ENCODE data around the gene RBX1. TPM values are rescaled to one million over a fixed set of nuclear protein-coding genes. Genes with fewer than 3 reads are reported as not detected.

The RBX1 gene
- total and polyA plus RNA-seq, 2 of the 4 experiments (the other 2 are of a cell fraction): 72.4 to 84.5 TPM

- CTCF ChIA-PET: no interaction called here
- Histone ChIP-seq H3K79me1 (ENCODE audit: low read depth in 1 of 2, low read length in 2 of 2) (no peaks in the 10 kb centered on the region), H2BK5ac (ENCODE audit: low read depth, low read length, poor library complexity, severe bottlenecking) (no peak overlapping the region), H4K20me1 (ENCODE audit: insufficient read depth, low read length) (no peaks in the 10 kb centered on the region), H4K5ac (ENCODE audit: low read depth, low read length) (no peak overlapping the region), H3K27ac (ENCODE audit: insufficient read depth, low read length) (no peak overlapping the region), H3K36me3 (ENCODE audit: control insufficient read depth, insufficient read depth, low read length) (no peaks in the 10 kb centered on the region), H3K4ac (ENCODE audit: low read depth, low read length) (no peak overlapping the region), H2AK5ac (ENCODE audit: low read depth, low read length) (no peak overlapping the region), H2BK15ac (ENCODE audit: low read depth, low read length) (no peak overlapping the region), H3K9me1 (ENCODE audit: insufficient read depth, low read length) (no peaks in the 10 kb centered on the region), H4K8ac (ENCODE audit: low read depth in 2 of 2, low read length in 2 of 2) (no peak overlapping the region), H3K27me3 (ENCODE audit: control insufficient read depth, insufficient read depth, low read length) (no peaks in the 10 kb centered on the region; the same call in 1 of the 2 replicates), H2AFZ (replicated peaks; ENCODE audit: low read length, poor library complexity) (no peak overlapping the region), H3K14ac (replicated peaks; ENCODE audit: low read depth, low read length) (no peak overlapping the region), H3K4me2 (ENCODE audit: low read depth, low read length) (no peak overlapping the region), H3K9me3 (ENCODE audit: control insufficient read depth, insufficient read depth, low read length) (no peaks in the 10 kb centered on the region), H3K23ac (ENCODE audit: low read depth, low read length) (no peak overlapping the region), H3K4me1 (ENCODE audit: control insufficient read depth, insufficient read depth, low read length) (peaks cover 4% of the 10 kb centered on the region; the same call in 1 of the 2 replicates), H3K9ac (ENCODE audit: low read depth, low read length) (no peak overlapping the region), H2BK20ac (ENCODE audit: low read depth, low read length) (no peak overlapping the region), H3K4me3 (ENCODE audit: insufficient read depth, low read depth, low read length) (no peak overlapping the region), H2AK9ac (replicated peaks; ENCODE audit: low read depth, low read length, poor library complexity) (no peak overlapping the region), H3K56ac (ENCODE audit: extremely low read depth, insufficient read depth, low read length) (no peak overlapping the region), H2BK120ac (ENCODE audit: low read depth, low read length) (no peak overlapping the region), H4K91ac (ENCODE audit: insufficient read depth, low read depth, low read length) (no peak overlapping the region), H3K18ac (ENCODE audit: low read depth, low read length) (no peak overlapping the region)
- POLR2A ChIA-PET (ENCODE audit: unreplicated experiment): no interaction called here
- ATAC-seq (ENCODE audit: low read depth) (no peak), DNase-seq (no peak)
- WGBS, 2 experiments (ENCODE audit: extremely low coverage in 2 of 2, insufficient read length in 1 of 2): no CpG with 5 or more reads among the region's 10 CpGs
- no TSS peak for BruUV-seq (replicated peaks)
- in situ Hi-C loops (cut with MboI; ENCODE audit: low sequenced_read_pairs): no loop called here
- intact Hi-C loops (cut with micrococcal nuclease): no loop called here
- no peak for TF ChIP-seq SMC3 (IDR thresholded peaks at IDR 0.05; ENCODE audit: low read depth, low read length)
- TF ChIP-seq POLR2A (IDR thresholded peaks at IDR 0.05; ENCODE audit: low read depth, low read length): no peak
- TF ChIP-seq ELK1 (IDR thresholded peaks at IDR 0.05; ENCODE audit: borderline replicate concordance, low read depth, low read length): no peak
- TF ChIP-seq FOS (IDR thresholded peaks at IDR 0.05; ENCODE audit: low read depth, low read length): no peak
- TF ChIP-seq CEBPB (IDR thresholded peaks at IDR 0.05; ENCODE audit: low read depth, low read length): no peak
- no peak for TF ChIP-seq MAZ (IDR thresholded peaks at IDR 0.05; ENCODE audit: borderline replicate concordance, low read depth, low read length)
- TF ChIP-seq NFE2L2 (IDR thresholded peaks at IDR 0.05; ENCODE audit: low read depth, low read length): no peak
- no peak for TF ChIP-seq CHD1 (IDR thresholded peaks at IDR 0.05; ENCODE audit: low read depth, low read length)
- TF ChIP-seq MXI1 (IDR thresholded peaks at IDR 0.05; ENCODE audit: borderline replicate concordance, low read depth, low read length): no peak
- no peak for TF ChIP-seq BHLHE40 (IDR thresholded peaks at IDR 0.05; ENCODE audit: low read depth, low read length)
- TF ChIP-seq RAD21 (IDR thresholded peaks at IDR 0.05; ENCODE audit: low read length): no peak
- TF ChIP-seq USF2 (IDR thresholded peaks at IDR 0.05; ENCODE audit: low read depth, low read length): no peak
- no peak for TF ChIP-seq RFX5 (IDR thresholded peaks at IDR 0.05; ENCODE audit: low read depth, low read length)
- TF ChIP-seq CTCF (conservative IDR thresholded peaks at IDR 0.05; ENCODE audit: low read depth, low read length): no peak
- no peak for TF ChIP-seq RCOR1 (IDR thresholded peaks at IDR 0.05; ENCODE audit: insufficient replicate concordance, low read length)
- TF ChIP-seq MAFK (IDR thresholded peaks at IDR 0.05; ENCODE audit: low read depth, low read length): no peak
- dilution Hi-C loops (cut with HindIII; ENCODE audit: low sequenced_read_pairs, unreplicated experiment): no loop called here
Observed at GRCh38 chr22:41003066-41003465, 51.9 kb downstream of the RBX1 start.

All from IMR-90 (cell line).